OCI-LY7 (cell line): Measurements from ENCODE around the gene TMEM8B. TPM values are rescaled to one million over a fixed set of nuclear protein-coding genes. Genes with fewer than 3 reads are reported as not detected.

ENCODE experiments used
- BruUV-seq: library from RNA; stranded (reverse); fragments of 400-500 nt; replicated peaks from 2 replicates; lab custom pipeline; 2021; lab: Mats Ljungman, UMichigan
- CTCF ChIA-PET: fragments of 300-600 bp; sonication (Branson Sonifier 250); formaldehyde crosslinking; loops from one replicate; lab custom pipeline; 2022; ENCODE audit warnings: antibody characterized with exemption; ENCODE audit not compliant: unreplicated experiment; lab: Charles Lee
- POLR2A ChIA-PET: fragments of 300-600 bp; sonication (Branson Sonifier 250); formaldehyde crosslinking; loops from one replicate; lab custom pipeline; 2022; ENCODE audit warnings: antibody characterized with exemption; lab: Charles Lee
- DNase-seq: peaks from one replicate; pipeline ENCODE4 v3.0.0-alpha.2; 2015; ENCODE audit warnings: low spot score
- H2AFZ ChIP-seq: fragments of 200-600 bp; sonication (generic), shearing (Covaris generic); 2 replicates; pipeline ENCODE4 v1.6.1; 2014; ENCODE audit warnings: mild to moderate bottlenecking, antibody characterized with exemption, low read length, moderate library complexity
- H3K27ac ChIP-seq: fragments of 200-600 bp; sonication (generic); 2 replicates; pipeline ENCODE4 v1.5.1; 2014; ENCODE audit warnings: mixed run types, low read depth, mild to moderate bottlenecking, moderate library complexity, low read length, inconsistent platforms; ENCODE audit not compliant: poor library complexity, severe bottlenecking
- H3K36me3 ChIP-seq: fragments of 200-600 bp; sonication (generic); 2 replicates; pipeline ENCODE4 v1.6.1; 2014; ENCODE audit warnings: mild to moderate bottlenecking, antibody characterized with exemption, low read length, moderate library complexity, mixed read lengths; ENCODE audit not compliant: insufficient read depth
- H3K4me1 ChIP-seq: fragments of 200-600 bp; sonication (generic); 2 replicates; pipeline ENCODE4 v1.5.1; 2014; ENCODE audit warnings: mild to moderate bottlenecking, low read length; ENCODE audit not compliant: insufficient read depth, poor library complexity, severe bottlenecking
- H3K4me2 ChIP-seq: fragments of 200-600 bp; sonication (generic); 2 replicates; pipeline ENCODE4 v1.6.1; 2014; ENCODE audit warnings: mild to moderate bottlenecking, low read length
- H3K4me3 ChIP-seq: fragments of 200-600 bp; sonication (generic); 2 replicates; pipeline ENCODE4 v1.5.1; 2014; ENCODE audit warnings: mild to moderate bottlenecking, low read depth, low read length; ENCODE audit not compliant: poor library complexity, severe bottlenecking
- H3K79me2 ChIP-seq: fragments of 200-600 bp; sonication (generic); 2 replicates; pipeline ENCODE4 v1.6.1; 2016; ENCODE audit warnings: low read depth, mild to moderate bottlenecking, low read length, moderate library complexity, mixed read lengths; ENCODE audit not compliant: insufficient read depth
- H3K9me2 ChIP-seq: fragments of 200-600 bp; sonication (generic); 2 replicates; pipeline ENCODE4 v1.6.1; 2016; ENCODE audit warnings: mild to moderate bottlenecking, low read length, mixed read lengths; ENCODE audit not compliant: insufficient read depth
- H3K9me3 ChIP-seq: fragments of 200-600 bp; sonication (generic); 2 replicates; pipeline ENCODE4 v1.6.1; 2014; ENCODE audit warnings: mild to moderate bottlenecking, mixed run types, low read length, mixed read lengths
- H4K20me1 ChIP-seq: fragments of 200-600 bp; sonication (generic); 2 replicates; pipeline ENCODE4 v1.6.1; 2014; ENCODE audit warnings: mild to moderate bottlenecking, antibody characterized with exemption, low read length, moderate library complexity, mixed read lengths; ENCODE audit not compliant: insufficient read depth
- EZH2phosphoT487 ChIP-seq: fragments of 200-600 bp; sonication (generic); IDR thresholded peaks from 2 replicates; pipeline ENCODE4 v1.6.1; 2018; ENCODE audit warnings: low read depth, borderline replicate concordance, mild to moderate bottlenecking, mixed run types, antibody characterized with exemption, low read length, moderate library complexity, mixed read lengths
- intact Hi-C: fragments of 100-400 bp; cut with micrococcal nuclease; formaldehyde crosslinking; loops from one replicate; pipeline ENCODE4 v1.10.0; 2022; ENCODE audit not compliant: unreplicated experiment
- total RNA-seq, 2 experiments: library from RNA; depleted of rRNA in 1 of 2; stranded (reverse); fragments of >200 nt in 1 of 2; shearing (Covaris generic) in 1 of 2; gene quantifications; 2 replicates each; pipeline ENCODE4 v1.2.3, GENCODE V29; 2014 to 2022
- TF ChIP-seq, protein P1 (sequence below): fragments of 200-600 bp; sonication (generic); conservative IDR thresholded peaks from 2 replicates; pipeline ENCODE4 v1.5.1; 2014; ENCODE audit warnings: mild to moderate bottlenecking, antibody characterized with exemption, low read length, moderate library complexity, mixed read lengths

Gene TMEM8B
- total RNA-seq, 2 experiments from 2014 or later, result 3.1 to 15.7 TPM

DNA sequence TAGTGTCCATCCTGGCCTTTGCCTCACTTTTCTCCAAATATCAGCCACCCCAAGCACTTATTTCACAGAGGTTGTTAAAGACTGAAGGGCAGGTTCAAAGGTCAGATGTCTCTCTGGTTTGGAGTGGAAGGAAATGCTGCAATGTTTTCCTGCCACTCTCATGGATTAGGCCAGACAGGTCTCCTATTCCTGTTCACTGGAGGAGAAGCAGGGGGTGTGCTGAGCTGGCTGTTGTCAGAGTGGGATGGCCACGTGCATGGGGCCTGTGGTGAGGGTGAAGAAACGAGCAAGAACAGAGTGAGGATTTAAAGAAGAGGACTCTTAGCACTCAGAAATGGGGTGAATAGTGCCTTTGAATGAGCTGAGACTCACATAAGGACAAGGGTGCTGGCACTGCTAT lies 6.7 kb downstream of the TMEM8B start:
- intact Hi-C loops, result no loop called here
- TF ChIP-seq, protein P1, sequence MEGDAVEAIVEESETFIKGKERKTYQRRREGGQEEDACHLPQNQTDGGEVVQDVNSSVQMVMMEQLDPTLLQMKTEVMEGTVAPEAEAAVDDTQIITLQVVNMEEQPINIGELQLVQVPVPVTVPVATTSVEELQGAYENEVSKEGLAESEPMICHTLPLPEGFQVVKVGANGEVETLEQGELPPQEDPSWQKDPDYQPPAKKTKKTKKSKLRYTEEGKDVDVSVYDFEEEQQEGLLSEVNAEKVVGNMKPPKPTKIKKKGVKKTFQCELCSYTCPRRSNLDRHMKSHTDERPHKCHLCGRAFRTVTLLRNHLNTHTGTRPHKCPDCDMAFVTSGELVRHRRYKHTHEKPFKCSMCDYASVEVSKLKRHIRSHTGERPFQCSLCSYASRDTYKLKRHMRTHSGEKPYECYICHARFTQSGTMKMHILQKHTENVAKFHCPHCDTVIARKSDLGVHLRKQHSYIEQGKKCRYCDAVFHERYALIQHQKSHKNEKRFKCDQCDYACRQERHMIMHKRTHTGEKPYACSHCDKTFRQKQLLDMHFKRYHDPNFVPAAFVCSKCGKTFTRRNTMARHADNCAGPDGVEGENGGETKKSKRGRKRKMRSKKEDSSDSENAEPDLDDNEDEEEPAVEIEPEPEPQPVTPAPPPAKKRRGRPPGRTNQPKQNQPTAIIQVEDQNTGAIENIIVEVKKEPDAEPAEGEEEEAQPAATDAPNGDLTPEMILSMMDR, result no peak
- no peak for TF ChIP-seq EZH2phosphoT487
- H3K4me3 ChIP-seq, result no peak overlapping the region

DNA sequence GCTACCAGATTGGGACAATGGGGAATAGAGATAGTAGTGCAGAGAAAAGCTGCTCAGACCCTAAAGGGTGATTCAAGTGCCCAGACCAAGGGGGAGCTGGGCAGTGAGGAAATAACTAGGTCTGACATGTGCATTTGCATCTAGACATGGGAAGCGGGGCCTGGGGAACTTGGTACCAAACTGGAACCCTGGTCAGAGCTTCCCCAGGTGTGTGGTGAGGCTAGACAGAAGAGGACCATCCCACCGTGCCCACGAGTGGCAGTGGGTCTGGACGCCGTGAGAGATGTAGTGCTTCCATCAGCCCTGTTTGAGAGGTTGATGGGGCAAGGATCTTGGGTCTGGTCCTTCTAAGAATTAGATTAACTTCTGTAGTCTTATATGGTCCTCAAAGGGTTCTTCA lies 7.6 kb downstream of the TMEM8B start:
- H2AFZ ChIP-seq, result no peak overlapping the region
- no TSS peak for BruUV-seq
- H3K4me3 ChIP-seq, result no peak overlapping the region
- TF ChIP-seq, protein P1, result no peak
- TF ChIP-seq EZH2phosphoT487, result no peak
- ChIA-PET CTCF (no interaction called here), POLR2A (no interaction called here)
- peaks cover 24% of the 10 kb centered on the region for H3K4me1 ChIP-seq
- DNase-seq, result no peak
- no peak overlapping the region for H3K27ac ChIP-seq
- H3K79me2 ChIP-seq, result no peaks in the 10 kb centered on the region
- intact Hi-C loops, result no loop called here
- H3K9me3 ChIP-seq, result no peaks in the 10 kb centered on the region
- H3K4me2 ChIP-seq, result no peak overlapping the region
- no peaks in the 10 kb centered on the region for H3K36me3 ChIP-seq
- H4K20me1 ChIP-seq, result no peaks in the 10 kb centered on the region
- H3K9me2 ChIP-seq, result no peaks in the 10 kb centered on the region

More for the DNA sequence above, 6.7 kb downstream of the TMEM8B start:
- no peak for DNase-seq
- Histone ChIP-seq H3K4me2 (no peak overlapping the region), H3K4me1 (peaks cover 24% of the 10 kb centered on the region), H3K9me2 (no peaks in the 10 kb centered on the region), H3K9me3 (no peaks in the 10 kb centered on the region), H4K20me1 (no peaks in the 10 kb centered on the region), H3K27ac (no peak overlapping the region), H2AFZ (no peak overlapping the region), H3K36me3 (no peaks in the 10 kb centered on the region), H3K79me2 (no peaks in the 10 kb centered on the region)
- no TSS peak for BruUV-seq
- CTCF ChIA-PET, result interaction anchor here (0.6 to 0.8 kb wide), 2 partner anchors 43 to 47 kb away, joined by 3 to 4 read pairs; no protein-coding TSS in a partner anchor
- POLR2A ChIA-PET, result interaction anchor here (0.9 kb wide), 1 partner anchor 9 kb away, joined by 4 read pairs; no protein-coding TSS in a partner anchor

DNA sequence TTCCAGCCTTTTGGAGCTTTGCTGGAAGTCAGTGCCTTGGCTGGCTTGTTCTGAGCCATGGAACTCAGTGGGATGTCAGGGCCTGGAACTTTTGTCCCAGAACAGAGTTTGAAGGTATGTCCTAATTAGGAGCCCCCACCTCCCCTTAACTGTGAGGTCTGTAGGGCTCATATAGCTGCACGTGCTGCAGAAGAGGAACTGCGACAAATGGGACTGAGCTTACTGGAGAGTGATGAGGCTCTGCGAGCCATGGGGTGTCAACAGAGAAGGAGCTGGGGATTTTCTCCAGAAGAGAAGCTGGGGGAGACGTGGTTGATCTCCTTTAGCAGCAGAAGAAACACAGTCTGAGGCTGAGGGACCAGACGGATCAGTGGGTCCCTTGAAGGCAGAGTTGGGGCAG lies 10.9 kb downstream of the TMEM8B start:
- BruUV-seq, result no TSS peak
- ChIA-PET POLR2A (interaction anchor here (1.3 kb wide), 1 partner anchor 27 kb away, joined by 5 read pairs; the partner anchor contains the start of gene SPAG8), CTCF (no interaction called here)
- H3K4me2 ChIP-seq, result no peak overlapping the region
- TF ChIP-seq, protein P1, result no peak
- no peak for TF ChIP-seq EZH2phosphoT487
- H3K4me1 ChIP-seq, result peaks cover 18% of the 10 kb centered on the region
- no peak overlapping the region for H2AFZ ChIP-seq
- H3K36me3 ChIP-seq, result no peaks in the 10 kb centered on the region
- intact Hi-C loops, result no loop called here
- no peak for DNase-seq
- no peaks in the 10 kb centered on the region for H3K79me2 ChIP-seq
- no peaks in the 10 kb centered on the region for H4K20me1 ChIP-seq
- H3K9me2 ChIP-seq, result no peaks in the 10 kb centered on the region
- no peak overlapping the region for H3K4me3 ChIP-seq
- no peaks in the 10 kb centered on the region for H3K9me3 ChIP-seq
- H3K27ac ChIP-seq, result no peak overlapping the region
